ENCODE results near the gene LILRB2. TPM values are rescaled to one million over a fixed set of nuclear protein-coding genes. Genes with fewer than 3 reads are reported as not detected.

Gene LILRB2
- total and polyA plus RNA-seq, 11 donors: 0.83 to 43.6 (median 1.7) TPM

Small RNA genes lying within 50 kb of the gene (microRNA-seq; reads per million reads assigned to microRNA genes)
- gene MIR4752: 0 reads per million in 4 donors

Other genes starting within 250 kb of the LILRB2 start
- 1 to 10 TPM in 1 of 9 donors, under 1 TPM in 2, not detected in 6; 0.49 to 1.3 (median 0.86) TPM for gene VSTM1, start 217.2 kb downstream of the LILRB2 start, total RNA-seq
- not detected for gene VSTM1, start 217.2 kb downstream of the LILRB2 start, polyA plus RNA-seq
- gene TARM1, start 199.7 kb downstream of the LILRB2 start, total RNA-seq: not detected
- gene TARM1, start 199.7 kb downstream of the LILRB2 start, polyA plus RNA-seq: not detected
- gene OSCAR, start 180.3 kb downstream of the LILRB2 start, total RNA-seq: 1 to 10 TPM in 3 of 9 donors, under 1 TPM in 5, not detected in 1; 0.35 to 9.8 (median 0.68) TPM
- 1 to 10 TPM in 1 of 2 donors, under 1 TPM in 1; 0.38 to 1.0 TPM for gene OSCAR, start 180.3 kb downstream of the LILRB2 start, polyA plus RNA-seq
- gene NDUFA3, start 178.3 kb downstream of the LILRB2 start, total RNA-seq: 100 to 1,000 TPM in 7 of 9 donors, 10 to 100 TPM in 2; 32.2 to 501 (median 299) TPM
- 1,000 to 10,000 TPM in 1 of 2 donors, 100 to 1,000 TPM in 1; 154 to 1,519 TPM for gene NDUFA3, start 178.3 kb downstream of the LILRB2 start, polyA plus RNA-seq
- 10 to 100 TPM in 8 of 9 donors, 1 to 10 TPM in 1; 9.6 to 23.1 (median 12.5) TPM for gene TFPT, start 165.5 kb downstream of the LILRB2 start, total RNA-seq
- 10 to 100 TPM; 26.0 to 26.5 TPM for gene TFPT, start 165.5 kb downstream of the LILRB2 start, polyA plus RNA-seq
- gene PRPF31, start 165.4 kb downstream of the LILRB2 start, total RNA-seq: 10 to 100 TPM; 30.0 to 58.4 (median 37.8) TPM
- gene PRPF31, start 165.4 kb downstream of the LILRB2 start, polyA plus RNA-seq: 10 to 100 TPM; 42.0 to 57.6 TPM
- 10 to 100 TPM; 12.6 to 28.2 (median 18.5) TPM for gene CNOT3, start 143.3 kb downstream of the LILRB2 start, total RNA-seq
- gene CNOT3, start 143.3 kb downstream of the LILRB2 start, polyA plus RNA-seq: 10 to 100 TPM; 14.2 to 18.1 TPM
- 1 to 10 TPM; 5.4 to 8.7 (median 6.8) TPM for gene LENG1, start 121.4 kb downstream of the LILRB2 start, total RNA-seq
- gene LENG1, start 121.4 kb downstream of the LILRB2 start, polyA plus RNA-seq: 10 to 100 TPM; 14.4 to 18.6 TPM
- gene TMC4, start 108.0 kb downstream of the LILRB2 start, total RNA-seq: 1 to 10 TPM in 7 of 9 donors, under 1 TPM in 1, not detected in 1; 0.58 to 4.5 (median 2.1) TPM
- 1 to 10 TPM; 1.2 to 3.6 TPM for gene TMC4, start 108.0 kb downstream of the LILRB2 start, polyA plus RNA-seq
- 10 to 100 TPM; 11.3 to 37.3 (median 19.6) TPM for gene MBOAT7, start 91.5 kb downstream of the LILRB2 start, total RNA-seq
- 10 to 100 TPM in 1 of 2 donors, 1 to 10 TPM in 1; 9.8 to 25.6 TPM for gene MBOAT7, start 91.5 kb downstream of the LILRB2 start, polyA plus RNA-seq
- gene TSEN34, start 89.8 kb downstream of the LILRB2 start, total RNA-seq: 10 to 100 TPM; 13.2 to 48.9 (median 23.5) TPM
- gene TSEN34, start 89.8 kb downstream of the LILRB2 start, polyA plus RNA-seq: 10 to 100 TPM; 10.2 to 35.1 TPM
- gene RPS9, start 80.3 kb downstream of the LILRB2 start, total RNA-seq: 100 to 1,000 TPM; 551 to 937 (median 684) TPM
- gene RPS9, start 80.3 kb downstream of the LILRB2 start, polyA plus RNA-seq: 1,000 to 10,000 TPM; 1,306 to 2,068 TPM
- 10 to 100 TPM in 2 of 9 donors, 1 to 10 TPM in 6, under 1 TPM in 1; 0.54 to 31.4 (median 3.8) TPM for gene LILRB3, start 58.1 kb downstream of the LILRB2 start, total RNA-seq
- gene LILRB3, start 58.1 kb downstream of the LILRB2 start, polyA plus RNA-seq: 1 to 10 TPM; 1.3 to 3.7 TPM
- 10 to 100 TPM in 1 of 9 donors, 1 to 10 TPM in 4, under 1 TPM in 4; 0.44 to 20.9 (median 1.3) TPM for gene LILRA6, start 38.3 kb downstream of the LILRB2 start, total RNA-seq
- 1 to 10 TPM; 1.0 to 1.7 TPM for gene LILRA6, start 38.3 kb downstream of the LILRB2 start, polyA plus RNA-seq
- 10 to 100 TPM in 2 of 9 donors, 1 to 10 TPM in 7; 1.8 to 22.2 (median 3.9) TPM for gene LILRB5, start 23.8 kb downstream of the LILRB2 start, total RNA-seq
- gene LILRB5, start 23.8 kb downstream of the LILRB2 start, polyA plus RNA-seq: 1 to 10 TPM; 1.4 to 4.0 TPM
- 10 to 100 TPM in 1 of 9 donors, 1 to 10 TPM in 6, under 1 TPM in 1, not detected in 1; 0.27 to 16.2 (median 1.5) TPM for gene LILRA5, start 32.1 kb upstream of the LILRB2 start, total RNA-seq
- gene LILRA5, start 32.1 kb upstream of the LILRB2 start, polyA plus RNA-seq: 1 to 10 TPM in 1 of 2 donors, under 1 TPM in 1; 0.19 to 4.7 TPM
- not detected for gene LILRA4, start 58.1 kb upstream of the LILRB2 start, total RNA-seq
- not detected for gene LILRA4, start 58.1 kb upstream of the LILRB2 start, polyA plus RNA-seq
- 100 to 1,000 TPM in 1 of 9 donors, 10 to 100 TPM in 1, 1 to 10 TPM in 7; 3.5 to 102 (median 5.4) TPM for gene LAIR1, start 83.8 kb upstream of the LILRB2 start, total RNA-seq
- 1 to 10 TPM; 2.9 to 5.3 TPM for gene LAIR1, start 83.8 kb upstream of the LILRB2 start, polyA plus RNA-seq
- 1 to 10 TPM in 5 of 9 donors, under 1 TPM in 4; 0.46 to 6.9 (median 1.1) TPM for gene TTYH1, start 134.4 kb upstream of the LILRB2 start, total RNA-seq
- gene TTYH1, start 134.4 kb upstream of the LILRB2 start, polyA plus RNA-seq: 1 to 10 TPM in 1 of 2 donors, under 1 TPM in 1; 0.85 to 1.8 TPM
- gene LENG8, start 168.1 kb upstream of the LILRB2 start, total RNA-seq: 10 to 100 TPM; 23.6 to 82.9 (median 58.8) TPM
- 10 to 100 TPM; 35.2 to 93.9 TPM for gene LENG8, start 168.1 kb upstream of the LILRB2 start, polyA plus RNA-seq
- 1 to 10 TPM; 1.5 to 4.1 (median 2.4) TPM for gene LENG9, start 182.7 kb upstream of the LILRB2 start, total RNA-seq
- 1 to 10 TPM; 1.4 to 2.1 TPM for gene LENG9, start 182.7 kb upstream of the LILRB2 start, polyA plus RNA-seq
- gene CDC42EP5, start 192.2 kb upstream of the LILRB2 start, total RNA-seq: 10 to 100 TPM in 5 of 9 donors, 1 to 10 TPM in 4; 5.6 to 16.3 (median 11.4) TPM
- gene CDC42EP5, start 192.2 kb upstream of the LILRB2 start, polyA plus RNA-seq: 1 to 10 TPM; 7.1 to 8.7 TPM
- 1 to 10 TPM in 1 of 9 donors, not detected in 8; 2.4 TPM for gene LAIR2, start 221.7 kb upstream of the LILRB2 start, total RNA-seq
- gene LAIR2, start 221.7 kb upstream of the LILRB2 start, polyA plus RNA-seq: not detected